Activated naive CD4-positive, alpha-beta T cell treated with anti-CD3 and anti-CD28 coated beads, Interleukin-2, amount 50 U/mL, for 24 hours (primary cell): ENCODE measurements around the gene PAX4.
A peak's percentile ranks its signal among the peaks of the same experiment; 100 is the strongest.
"Not testable (repeated sequence)": the region's sequence is repeated elsewhere in the genome, so short reads cannot be mapped to it uniquely, and the experiment has no call there.

Experiments used
- H3K27ac Mint-ChIP-seq: one replicate; pipeline ENCODE4 v1.8.0; 2021; ENCODE audit warnings: mild to moderate bottlenecking, mixed read lengths
- H3K27me3 Mint-ChIP-seq: one replicate; pipeline ENCODE4 v1.8.0; 2021; ENCODE audit warnings: mixed read lengths
- H3K36me3 Mint-ChIP-seq: one replicate; pipeline ENCODE4 v1.8.0; 2021; ENCODE audit warnings: mixed read lengths
- H3K4me1 Mint-ChIP-seq: one replicate; pipeline ENCODE4 v1.8.0; 2021; ENCODE audit warnings: mixed read lengths
- H3K4me3 Mint-ChIP-seq: one replicate; pipeline ENCODE4 v1.8.0; 2021; ENCODE audit warnings: mild to moderate bottlenecking, mixed read lengths
- H3K9me3 Mint-ChIP-seq: one replicate; pipeline ENCODE4 v1.8.0; 2021; ENCODE audit warnings: mixed read lengths

Gene PAX4

GRCh38 chr7:127581716-127582115 lies 36.2 kb downstream of the PAX4 start:
- H3K27me3 Mint-ChIP-seq = no peaks in the 10 kb centered on the region
- peak overlapping the region; percentile 2 for H3K4me3 Mint-ChIP-seq
- peaks cover 11% of the 10 kb centered on the region for H3K36me3 Mint-ChIP-seq
- H3K9me3 Mint-ChIP-seq = no peaks in the 10 kb centered on the region
- H3K27ac Mint-ChIP-seq = no peak overlapping the region
- peaks cover 74% of the 10 kb centered on the region for H3K4me1 Mint-ChIP-seq

- Mint-ChIP-seq H3K4me1 (peaks cover 65% of the 10 kb centered on the region), H3K27ac (no peak overlapping the region), H3K27me3 (no peaks in the 10 kb centered on the region)
Observed at GRCh38 chr7:127580612-127581011, 37.3 kb downstream of the PAX4 start.

GRCh38 chr7:127578711-127579275 lies 39.1 kb downstream of the PAX4 start:
- Mint-ChIP-seq H3K36me3 (peaks cover 15% of the 10 kb centered on the region), H3K9me3 (no peaks in the 10 kb centered on the region), H3K27ac (no peak overlapping the region), H3K4me1 (peaks cover 52% of the 10 kb centered on the region), H3K27me3 (no peaks in the 10 kb centered on the region), H3K4me3 (no peak overlapping the region)

More at GRCh38 chr7:127580612-127581011, 37.3 kb downstream of the PAX4 start:
- Mint-ChIP-seq H3K9me3 (no peaks in the 10 kb centered on the region), H3K4me3 (no peak overlapping the region), H3K36me3 (peaks cover 13% of the 10 kb centered on the region)

GRCh38 chr7:127578036-127578684 lies 39.8 kb downstream of the PAX4 start:
- H3K27ac Mint-ChIP-seq = no peak overlapping the region
- peaks cover 46% of the 10 kb centered on the region for H3K4me1 Mint-ChIP-seq

GRCh38 chr7:127571741-127572505 lies 46.0 kb downstream of the PAX4 start:
- no peak overlapping the region for H3K4me3 Mint-ChIP-seq
- peaks cover 3% of the 10 kb centered on the region for H3K4me1 Mint-ChIP-seq
- H3K9me3 Mint-ChIP-seq = no peaks in the 10 kb centered on the region
- no peaks in the 10 kb centered on the region for H3K27me3 Mint-ChIP-seq
- peaks cover 16% of the 10 kb centered on the region for H3K36me3 Mint-ChIP-seq
- H3K27ac Mint-ChIP-seq = no peak overlapping the region

More at GRCh38 chr7:127578036-127578684, 39.8 kb downstream of the PAX4 start:
- Mint-ChIP-seq H3K4me3 (no peak overlapping the region), H3K36me3 (peaks cover 15% of the 10 kb centered on the region), H3K27me3 (no peaks in the 10 kb centered on the region), H3K9me3 (no peaks in the 10 kb centered on the region)

DNA sequence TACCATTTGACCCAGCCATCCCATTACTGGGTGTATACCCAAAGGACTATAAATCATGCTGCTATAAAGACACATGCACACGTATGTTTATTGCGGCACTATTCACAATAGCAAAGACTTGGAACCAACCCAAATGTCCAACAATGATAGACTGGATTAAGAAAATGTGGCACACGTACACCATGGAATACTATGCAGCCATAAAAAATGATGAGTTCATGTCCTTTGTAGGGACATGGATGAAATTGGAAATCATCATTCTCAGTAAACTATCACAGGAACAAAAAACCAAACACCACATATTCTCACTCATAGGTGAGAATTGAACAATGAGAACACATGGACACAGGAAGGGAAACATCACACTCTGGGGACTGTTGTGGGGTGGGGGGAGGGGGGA lies 49.9 kb downstream of the PAX4 start:
- H3K4me3 Mint-ChIP-seq, H3K9me3 Mint-ChIP-seq, H3K27me3 Mint-ChIP-seq, H3K4me1 Mint-ChIP-seq, H3K27ac Mint-ChIP-seq: not testable (repeated sequence)
- H3K36me3 Mint-ChIP-seq = peaks cover 21% of the 10 kb centered on the region

DNA sequence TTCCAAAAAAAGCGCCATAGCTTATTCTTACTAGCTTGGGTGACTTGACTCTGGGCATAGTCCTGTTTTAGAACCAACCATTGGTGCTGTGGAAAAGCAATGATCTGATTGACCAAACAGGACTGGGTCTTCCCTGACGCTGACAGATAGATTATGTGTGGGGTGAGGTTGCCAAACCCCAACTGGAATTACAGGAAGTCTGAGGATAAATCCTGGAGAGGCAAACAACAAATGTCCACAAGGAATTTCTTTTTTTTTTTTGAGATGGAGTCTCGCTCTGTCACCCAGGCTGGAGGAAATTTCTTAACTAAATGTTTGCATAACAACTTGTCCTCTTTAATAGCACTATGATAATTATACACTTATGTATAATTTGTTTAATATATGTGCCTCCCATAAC lies 51.7 kb downstream of the PAX4 start:
- Mint-ChIP-seq H3K27ac (no peak overlapping the region), H3K4me3 (no peak overlapping the region), H3K4me1 (no peaks in the 10 kb centered on the region), H3K36me3 (peaks cover 21% of the 10 kb centered on the region), H3K27me3 (no peaks in the 10 kb centered on the region), H3K9me3 (no peaks in the 10 kb centered on the region)
